HG02588 (cell line): Measurements from ENCODE around the gene TMEM267.
"Not testable (repeated sequence)": the region's sequence is repeated elsewhere in the genome, so short reads cannot be mapped to it uniquely, and the experiment has no call there.

Experiments used
- ATAC-seq: cut with Tn5 transposase; IDR thresholded peaks from one replicate; pipeline ENCODE4 v1.9.1; 2021; ENCODE audit warnings: mild to moderate bottlenecking, moderate library complexity; ENCODE audit not compliant: unreplicated experiment

The TMEM267 gene

GRCh38 chr5:43411495-43411894 is 72.2 kb downstream of the TMEM267 start:
- ATAC-seq, result no peak

- ATAC-seq, result no peak
Measured at GRCh38 chr5:43410414-43410813, 73.3 kb downstream of the TMEM267 start.

DNA sequence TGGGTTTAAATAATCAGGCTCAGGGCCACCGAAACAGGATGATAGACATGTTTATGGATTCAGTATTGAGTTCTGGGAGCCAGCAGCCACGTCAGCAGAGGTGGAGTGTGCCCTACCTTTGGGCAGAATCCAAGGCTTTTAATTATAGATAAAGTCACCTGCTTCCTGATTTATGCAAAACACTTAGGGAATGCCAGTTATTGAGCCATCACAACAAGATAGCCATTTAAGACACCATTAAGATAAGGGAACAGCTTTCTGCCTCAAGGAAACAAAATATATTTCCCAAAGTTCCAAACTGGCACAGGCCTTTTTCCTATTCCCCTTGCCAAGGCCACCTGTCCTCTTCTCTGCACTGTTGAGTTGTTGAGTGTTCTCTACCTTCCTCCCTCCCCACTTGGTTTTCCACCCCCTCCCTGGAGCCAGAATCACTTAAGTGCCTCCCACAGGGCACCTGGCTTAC is 73.8 kb downstream of the TMEM267 start:
- no peak for ATAC-seq

DNA sequence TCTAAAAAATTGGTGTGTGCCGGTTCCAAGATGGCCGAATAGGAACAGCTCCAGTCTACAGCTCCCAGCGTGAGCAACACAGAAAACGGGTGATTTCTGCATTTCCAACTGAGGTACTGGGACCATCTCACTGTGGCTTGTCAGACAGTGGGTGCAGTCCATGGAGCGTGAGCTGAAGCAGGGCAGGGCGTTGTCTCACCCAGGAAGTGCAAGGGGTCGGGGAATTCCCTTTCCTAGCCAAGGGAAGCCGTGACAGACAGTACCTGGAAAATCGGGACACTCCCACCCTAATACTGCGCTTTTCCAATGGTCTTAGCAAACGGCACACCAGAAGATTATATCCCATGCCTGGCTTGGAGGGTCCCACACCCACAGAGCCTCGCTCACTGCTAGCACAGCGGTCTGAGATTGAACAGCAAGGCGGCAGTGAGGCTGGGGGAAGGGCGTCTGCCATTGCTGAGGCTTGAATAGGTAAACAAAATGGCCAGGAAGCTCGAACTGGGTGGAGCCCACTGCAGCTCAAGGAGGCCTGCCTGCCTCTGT is 81.1 kb downstream of the TMEM267 start:
- ATAC-seq, result not testable (repeated sequence)

DNA sequence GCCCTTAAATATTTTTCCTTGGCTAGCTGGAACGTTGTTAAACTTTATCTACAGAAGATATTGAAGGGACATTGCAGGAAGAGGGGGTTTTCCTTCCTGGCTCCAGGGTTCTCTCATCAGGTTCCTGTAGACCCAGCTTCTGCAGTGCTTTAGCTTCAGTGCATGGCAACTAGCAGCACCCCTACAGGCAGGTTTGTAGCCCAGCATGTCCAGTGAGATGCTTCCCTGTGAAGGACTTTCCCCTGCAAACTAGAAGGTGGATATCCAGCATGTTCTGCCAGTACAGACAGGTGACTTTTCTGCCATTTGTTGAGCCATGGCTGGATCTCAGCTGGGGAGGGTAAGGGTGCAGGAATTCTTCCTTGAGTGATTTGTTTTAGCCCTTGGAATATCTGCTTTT is 81.8 kb downstream of the TMEM267 start:
- ATAC-seq, result no peak

DNA sequence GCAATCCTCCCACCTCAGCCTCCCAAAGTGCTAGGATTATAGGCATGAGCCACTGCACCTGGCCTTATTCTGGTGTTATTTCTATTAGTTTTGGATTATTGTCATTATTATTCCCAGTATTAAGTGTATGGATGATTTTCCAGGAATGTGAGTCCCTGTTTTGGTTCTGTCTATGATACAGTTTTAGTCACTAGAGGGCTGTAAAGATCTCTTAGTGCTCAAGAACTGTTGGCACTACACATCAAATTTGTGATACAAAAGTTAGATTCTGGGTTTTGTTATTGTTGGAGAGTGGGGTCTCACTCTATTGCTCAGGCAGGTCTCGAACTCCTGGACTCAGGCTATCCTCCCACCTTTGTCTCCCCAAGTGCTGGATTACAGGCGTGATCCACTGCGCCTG is 83.6 kb downstream of the TMEM267 start:
- no peak for ATAC-seq

GRCh38 chr5:43396762-43397304 is 86.8 kb downstream of the TMEM267 start:
- peak; percentile 93 for ATAC-seq
